Testis (tissue), 3 donors: ENCODE results near the gene RNH1. TPM values are rescaled to one million over a fixed set of nuclear protein-coding genes. Genes with fewer than 3 reads are reported as not detected.

Experiments used
- DNase-seq: peaks from one replicate; pipeline ENCODE4 v3.0.0-alpha.2; 2019
- H3K27ac ChIP-seq, 2 donors: fragments of 200-600 bp; sonication (generic); one replicate each; pipeline ENCODE4 v1.5.1; 2019
- H3K27me3 ChIP-seq: fragments of 200-600 bp; sonication (generic); one replicate; pipeline ENCODE4 v1.5.1; 2019
- H3K36me3 ChIP-seq: fragments of 200-600 bp; sonication (generic); one replicate; pipeline ENCODE4 v1.5.1; 2017; ENCODE audit warnings: low read depth; ENCODE audit errors: missing control alignments
- H3K4me1 ChIP-seq: fragments of 200-600 bp; sonication (generic); one replicate; pipeline ENCODE4 v1.5.1; 2019
- H3K4me3 ChIP-seq, 2 donors: fragments of 200-600 bp; sonication (generic); one replicate each; pipeline ENCODE4 v1.5.1; 2017 to 2019
- H3K9me3 ChIP-seq: fragments of 200-600 bp; sonication (generic); one replicate; pipeline ENCODE4 v1.5.1; 2017
- CTCF ChIP-seq, 3 experiments: fragments of 450-650 bp in 2 of 3; fragments of 200-600 bp in 1 of 3; sonication (generic) in 1 of 3; IDR thresholded peaks; one replicate each; pipeline ENCODE4 v1.5.1; 2016 to 2019; ENCODE audit warnings: antibody characterized with exemption in 3 of 3, mild to moderate bottlenecking in 2 of 3, moderate library complexity in 1 of 3
- POLR2A ChIP-seq: fragments of 450-650 bp; IDR thresholded peaks from one replicate; pipeline ENCODE4 v1.6.1; 2017; ENCODE audit warnings: antibody characterized with exemption, mild to moderate bottlenecking, moderate library complexity
- WGBS, 2 donors: methylation state at CpG; one replicate each; pipeline ENCODE4 v1.1.5; 2018; 5-methylcytosine and 5-hydroxymethylcytosine counted together
- intact Hi-C: fragments of 100-400 bp; cut with DNase I; formaldehyde crosslinking; loops from one replicate; pipeline ENCODE4 v1.15.1; 2023; ENCODE audit warnings: low total_unique reads
- polyA plus RNA-seq: library from polyadenylated mRNA; stranded (reverse); fragments of 350-450 nt; fragmentation: Illumina TruSeq; extraction: RNeasy Lipid Tissue Mini Kit (QIAGEN cat#74804); gene quantifications from one replicate; pipeline ENCODE4 v1.2.3, GENCODE V29; 2014; ENCODE audit warnings: low read depth, low replicate concordance; ENCODE audit not compliant: insufficient read depth
- total RNA-seq, 2 donors: library from RNA; depleted of rRNA; stranded (reverse); fragments of >200 nt; gene quantifications; one replicate each; pipeline ENCODE4 v1.2.3, GENCODE V29; 2016

Gene RNH1
- total and polyA plus RNA-seq, 3 donors from 2014 or later: 210 to 264 (median 211) TPM

GRCh38 chr11:455566-456147 lies 51.4 kb downstream of the RNH1 start:
- H3K36me3 ChIP-seq: no peaks in the 10 kb centered on the region
- peaks cover 4% of the 10 kb centered on the region for H3K4me1 ChIP-seq
- H3K9me3 ChIP-seq: no peaks in the 10 kb centered on the region
- H3K27me3 ChIP-seq: no peaks in the 10 kb centered on the region
- no peak for DNase-seq
- H3K4me3 ChIP-seq: no peak overlapping the region
- WGBS, 2 donors: 76 to 78% methylated on average over 23 of the region's 23 CpGs
- peak overlapping the region; percentile 25 to 44 for H3K27ac ChIP-seq
- intact Hi-C loops: no loop called here
- TF ChIP-seq CTCF (IDR thresholded peaks at IDR 0.05) (no peak), POLR2A (no peak)

GRCh38 chr11:454801-455565 lies 52.1 kb downstream of the RNH1 start:
- H3K9me3 ChIP-seq: no peaks in the 10 kb centered on the region
- H3K4me3 ChIP-seq: no peak overlapping the region
- intact Hi-C loops: no loop called here
- 66 to 68% methylated on average over 11 to 14 of the region's 14 CpGs for WGBS, 2 donors
- H3K4me1 ChIP-seq: peaks cover 4% of the 10 kb centered on the region
- peak; percentile 50 for DNase-seq
- TF ChIP-seq POLR2A (no peak), CTCF (IDR thresholded peaks at IDR 0.05) (no peak)
- no peaks in the 10 kb centered on the region for H3K27me3 ChIP-seq
- H3K36me3 ChIP-seq: no peaks in the 10 kb centered on the region
- H3K27ac ChIP-seq: peak overlapping the region; percentile 25 to 44

- TF ChIP-seq POLR2A (no peak), CTCF (IDR thresholded peaks at IDR 0.05) (no peak)
- WGBS, 2 donors: 94 to 95% methylated on average over 9 of the region's 9 CpGs
- intact Hi-C loops: no loop called here
Measured at GRCh38 chr11:454043-454442, 53.0 kb downstream of the RNH1 start.

GRCh38 chr11:453564-453963 lies 53.5 kb downstream of the RNH1 start:
- no peaks in the 10 kb centered on the region for H3K36me3 ChIP-seq
- intact Hi-C loops: no loop called here
- peaks cover 13% of the 10 kb centered on the region for H3K4me1 ChIP-seq
- 95% methylated on average over 13 of the region's 13 CpGs for WGBS, 2 donors
- TF ChIP-seq CTCF (IDR thresholded peaks at IDR 0.05) (no peak), POLR2A (no peak)
- H3K27ac ChIP-seq: no peak overlapping the region
- no peak for DNase-seq
- H3K4me3 ChIP-seq: no peak overlapping the region
- H3K27me3 ChIP-seq: no peaks in the 10 kb centered on the region
- H3K9me3 ChIP-seq: no peaks in the 10 kb centered on the region

More at GRCh38 chr11:454043-454442, 53.0 kb downstream of the RNH1 start:
- no peak for DNase-seq
- Histone ChIP-seq H3K4me1 (peaks cover 8% of the 10 kb centered on the region), H3K9me3 (no peaks in the 10 kb centered on the region), H3K36me3 (no peaks in the 10 kb centered on the region), H3K4me3 (no peak overlapping the region), H3K27ac (no peak overlapping the region), H3K27me3 (no peaks in the 10 kb centered on the region)
